Gastrocnemius medialis (tissue), 4 donors: Measurements from ENCODE around the gene PTPRT. TPM values are rescaled to one million over a fixed set of nuclear protein-coding genes. Genes with fewer than 3 reads are reported as not detected.

Source experiments
- ATAC-seq, 2 donors: fragments of 150-250 bp; one replicate each; pipeline ENCODE4 v1.9.1; 2016
- DNase-seq, 2 donors: peaks; one replicate each; pipeline ENCODE4 v3.0.0-alpha.2; 2019
- H3K27ac ChIP-seq, 4 donors: fragments of 200-600 bp; sonication (generic); 1 replicate in 1 of 4; 2 replicates in 3 of 4; pipeline ENCODE4 v1.5.1; 2016 to 2018; ENCODE audit warnings: mild to moderate bottlenecking in 2 of 4, moderate library complexity in 1 of 4
- H3K27me3 ChIP-seq, 3 donors: fragments of 200-600 bp; sonication (generic) in 2 of 3; 1 replicate in 1 of 3; 2 replicates in 2 of 3; pipeline versions ENCODE4 v1.5.1 to v1.6.0; 2016 to 2019; ENCODE audit warnings: mild to moderate bottlenecking in 1 of 3, moderate library complexity in 1 of 3
- H3K36me3 ChIP-seq, 2 donors: fragments of 200-600 bp; sonication (generic) in 1 of 2; one replicate each; pipeline ENCODE4 v1.5.1; 2017 to 2018
- H3K4me1 ChIP-seq, 2 donors: fragments of 200-600 bp; sonication (generic) in 1 of 2; one replicate each; pipeline ENCODE4 v1.5.1; 2016 to 2017; ENCODE audit warnings: mild to moderate bottlenecking in 2 of 2
- H3K4me3 ChIP-seq, 4 donors: fragments of 200-600 bp; sonication (generic) in 3 of 4; 1 replicate in 1 of 4; 2 replicates in 3 of 4; pipeline ENCODE4 v1.5.1; 2016 to 2019; ENCODE audit warnings: mild to moderate bottlenecking in 2 of 4
- H3K9me3 ChIP-seq, 3 donors: fragments of 200-600 bp; sonication (generic) in 2 of 3; 1 replicate in 1 of 3; 2 replicates in 2 of 3; pipeline ENCODE4 v1.5.1; 2016 to 2019
- CTCF ChIP-seq, 5 experiments: fragments of 450-650 bp in 3 of 5; fragments of 200-600 bp in 2 of 5; sonication (generic) in 2 of 5; IDR thresholded peaks in 4 of 5; conservative IDR thresholded peaks in 1 of 5; 1 replicate in 4 of 5; 2 replicates in 1 of 5; pipeline ENCODE4 v1.5.1; 2016 to 2019; ENCODE audit warnings: antibody characterized with exemption in 5 of 5, mild to moderate bottlenecking in 3 of 5, moderate library complexity in 3 of 5
- POLR2A ChIP-seq, 2 donors: fragments of 450-650 bp; IDR thresholded peaks; one replicate each; pipeline ENCODE4 v1.6.1; 2017; ENCODE audit warnings: antibody characterized with exemption in 2 of 2, mild to moderate bottlenecking in 2 of 2, moderate library complexity in 2 of 2
- in situ Hi-C, 4 donors: fragments of 200-750 bp; cut with MboI; loops; one replicate each; pipeline versions ENCODE4 v1.15.0 to v1.8.0; 2017; ENCODE audit warnings: low sequenced_read_pairs in 4 of 4
- intact Hi-C: fragments of 100-400 bp; cut with DNase I; formaldehyde crosslinking; loops from one replicate; pipeline ENCODE4 v1.15.1; 2023; ENCODE audit warnings: low total_unique reads
- total RNA-seq, 4 donors: library from RNA; depleted of rRNA; stranded (reverse); fragments of >200 nt; gene quantifications; one replicate each; pipeline versions ENCODE4 v1.1.0 to v1.2.3, GENCODE V29; 2016

The PTPRT gene
- total RNA-seq, 4 donors from 2014 or later = not detected

- DNase-seq = no peak
- no peaks in the 10 kb centered on the region for H3K9me3 ChIP-seq
- no peaks in the 10 kb centered on the region for H3K36me3 ChIP-seq
- intact Hi-C loops = no loop called here
- ATAC-seq = no peak
- no peaks in the 10 kb centered on the region for H3K4me1 ChIP-seq
- H3K27me3 ChIP-seq = no peaks in the 10 kb centered on the region
- no peak overlapping the region for H3K27ac ChIP-seq
- no peak overlapping the region for H3K4me3 ChIP-seq
- in situ Hi-C loops = no loop called here
- TF ChIP-seq POLR2A (IDR thresholded peaks at IDR 0.05) = no peak
- TF ChIP-seq CTCF (IDR thresholded peaks at IDR 0.05 in 4 of 5, conservative IDR thresholded peaks at IDR 0.05 in 1 of 5) = no peak
Observed at GRCh38 chr20:43095034-43095433, 94.7 kb downstream of the PTPRT start.

DNA sequence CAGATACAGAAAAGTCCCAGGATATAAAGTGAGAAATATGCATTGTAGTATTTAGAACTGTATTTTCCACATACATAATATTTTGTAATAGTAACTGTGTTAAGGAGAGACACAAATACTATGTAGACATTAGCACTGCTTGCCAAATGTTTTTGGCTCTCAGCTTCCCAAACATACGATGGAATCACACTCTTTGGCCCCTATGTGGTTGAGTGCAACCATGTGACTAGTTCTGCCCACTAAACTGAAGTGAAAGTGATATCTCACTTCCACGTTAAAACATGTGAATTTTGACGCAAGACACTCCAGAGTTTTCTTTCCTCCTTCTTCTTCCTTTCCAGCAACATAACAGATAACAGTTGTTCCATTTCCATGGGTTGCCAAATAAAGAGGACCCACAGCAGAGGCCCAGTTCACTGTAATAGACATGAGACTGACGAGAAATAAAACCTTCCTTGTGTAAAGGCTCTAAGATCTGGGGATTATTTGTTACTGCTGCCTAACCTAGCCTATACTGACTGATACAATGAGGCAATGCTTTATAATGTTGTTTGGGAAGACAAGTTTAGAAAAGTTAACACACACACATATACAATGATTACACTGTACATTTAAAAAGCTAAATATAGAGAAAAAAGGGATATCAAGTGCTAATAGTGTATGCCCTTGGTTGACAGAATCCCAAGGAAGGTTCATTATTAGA, 97.2 kb downstream of the PTPRT start:
- ATAC-seq (no peak), DNase-seq (no peak)
- Histone ChIP-seq H3K36me3 (no peaks in the 10 kb centered on the region), H3K4me3 (no peak overlapping the region), H3K27me3 (no peaks in the 10 kb centered on the region), H3K4me1 (no peaks in the 10 kb centered on the region), H3K9me3 (no peaks in the 10 kb centered on the region), H3K27ac (no peak overlapping the region)
- in situ Hi-C loops = no loop called here
- intact Hi-C loops = no loop called here
- no peak for TF ChIP-seq POLR2A (IDR thresholded peaks at IDR 0.05)
- TF ChIP-seq CTCF (IDR thresholded peaks at IDR 0.05 in 4 of 5, conservative IDR thresholded peaks at IDR 0.05 in 1 of 5) = no peak

DNA sequence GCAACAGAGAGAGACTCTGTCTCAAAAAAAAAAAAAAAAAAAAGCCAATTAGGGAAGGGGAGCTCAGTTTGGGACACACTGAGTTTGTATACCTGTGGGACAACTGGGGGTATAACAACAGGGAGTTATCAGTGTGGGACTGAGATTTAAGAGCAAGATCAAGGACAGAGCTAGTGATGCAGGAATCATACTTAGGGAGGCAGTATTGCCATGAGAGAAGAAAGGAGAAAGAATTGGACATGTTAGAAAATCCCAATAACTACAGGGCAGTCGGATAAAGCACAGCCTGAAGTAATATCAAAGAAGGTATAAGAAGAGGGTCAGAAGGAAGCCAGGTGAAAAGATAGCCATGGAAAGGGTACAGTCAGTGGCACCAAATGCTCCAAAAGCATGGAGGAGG, 121.2 kb downstream of the PTPRT start:
- Histone ChIP-seq H3K9me3 (no peaks in the 10 kb centered on the region), H3K4me3 (no peak overlapping the region), H3K36me3 (no peaks in the 10 kb centered on the region), H3K4me1 (no peaks in the 10 kb centered on the region), H3K27me3 (no peaks in the 10 kb centered on the region), H3K27ac (no peak overlapping the region)
- ATAC-seq = no peak
- intact Hi-C loops = no loop called here
- TF ChIP-seq POLR2A (IDR thresholded peaks at IDR 0.05) (no peak), CTCF (IDR thresholded peaks at IDR 0.05 in 4 of 5, conservative IDR thresholded peaks at IDR 0.05 in 1 of 5) (no peak)
- no peak for DNase-seq
- in situ Hi-C loops = no loop called here

GRCh38 chr20:43066125-43066524, 123.6 kb downstream of the PTPRT start:
- no peaks in the 10 kb centered on the region for H3K4me1 ChIP-seq
- no peaks in the 10 kb centered on the region for H3K9me3 ChIP-seq
- intact Hi-C loops = no loop called here
- in situ Hi-C loops = no loop called here
- H3K36me3 ChIP-seq = no peaks in the 10 kb centered on the region
- DNase-seq (no peak), ATAC-seq (no peak)
- no peak for TF ChIP-seq POLR2A (IDR thresholded peaks at IDR 0.05)
- TF ChIP-seq CTCF (IDR thresholded peaks at IDR 0.05 in 4 of 5, conservative IDR thresholded peaks at IDR 0.05 in 1 of 5) = no peak
- H3K27me3 ChIP-seq = no peaks in the 10 kb centered on the region
- H3K4me3 ChIP-seq = no peak overlapping the region
- H3K27ac ChIP-seq = no peak overlapping the region

GRCh38 chr20:43065299-43065698, 124.4 kb downstream of the PTPRT start:
- Histone ChIP-seq H3K36me3 (no peaks in the 10 kb centered on the region), H3K27ac (no peak overlapping the region), H3K27me3 (no peaks in the 10 kb centered on the region), H3K4me1 (no peaks in the 10 kb centered on the region), H3K9me3 (no peaks in the 10 kb centered on the region), H3K4me3 (no peak overlapping the region)
- TF ChIP-seq CTCF (IDR thresholded peaks at IDR 0.05 in 4 of 5, conservative IDR thresholded peaks at IDR 0.05 in 1 of 5) (no peak), POLR2A (IDR thresholded peaks at IDR 0.05) (no peak)
- ATAC-seq = no peak
- in situ Hi-C loops (no loop called here), intact Hi-C loops (no loop called here)
- no peak for DNase-seq
